Stomach (tissue), 4 donors: ENCODE data around the gene PLEKHA5.

Experiments used
- CTCF ChIP-seq, 7 experiments: fragments of 450-650 bp in 4 of 7; fragments of 200-600 bp in 3 of 7; sonication (generic) in 3 of 7; IDR thresholded peaks; one replicate each; pipeline ENCODE4 v1.5.1; 2016 to 2019; ENCODE audit warnings: antibody characterized with exemption in 7 of 7, control low read depth in 2 of 7, mild to moderate bottlenecking in 1 of 7
- POLR2AphosphoS5 ChIP-seq, 3 donors: sonication (generic); formaldehyde crosslinking; IDR thresholded peaks; one replicate each; pipeline ENCODE4 v1.6.1; 2016; ENCODE audit warnings: antibody characterized with exemption in 3 of 3

GRCh38 chr12:19282133-19282699 lies 152.7 kb downstream of the PLEKHA5 start:
- TF ChIP-seq CTCF (IDR thresholded peaks at IDR 0.05) (no peak), POLR2AphosphoS5 (IDR thresholded peaks at IDR 0.05) (no peak)
